ENCODE data around the gene ASB3. TPM values are rescaled to one million over a fixed set of nuclear protein-coding genes. Genes with fewer than 3 reads are reported as not detected.

Gene ASB3
- polyA plus RNA-seq, 3 donors: 6.7 to 14.9 (median 8.1) TPM

DNA sequence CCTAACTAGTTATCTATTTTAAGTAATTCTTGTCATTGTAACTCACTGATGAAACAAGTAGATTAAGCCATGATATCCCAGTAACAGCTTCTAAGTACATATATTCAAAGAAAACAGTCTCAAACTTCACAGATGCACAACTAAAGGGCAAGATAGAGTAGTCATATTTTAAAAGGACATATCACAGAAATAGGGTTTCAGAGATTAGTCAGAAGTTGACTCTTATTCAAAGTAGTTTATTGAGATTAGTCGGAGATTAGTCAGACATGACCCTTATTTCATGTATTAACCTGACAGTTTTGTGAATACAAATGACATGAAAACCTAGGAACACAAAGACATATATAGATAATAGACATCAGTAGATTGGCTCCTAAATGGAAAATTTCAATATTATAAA, 35.0 kb downstream of the ASB3 start:
- Mint-ChIP-seq H3K9me3 (peaks cover 0 to 2% (median 0%) of the 10 kb centered on the region in 7 donors), H3K27me3 (ENCODE audit: low read depth in 3 of 3) (no peaks in the 10 kb centered on the region), H3K4me1 (no peaks in the 10 kb centered on the region), H3K36me3 (peaks cover 38 to 49% of the 10 kb centered on the region in 2 donors), H3K27ac (no peak overlapping the region), H3K4me3 (no peak overlapping the region)
- no peak overlapping the region for H3K4me3 ChIP-seq (replicated peaks in 1 of 3; ENCODE audit: low read depth in 2 of 3, low read length in 3 of 3)
- intact Hi-C loops (cut with micrococcal nuclease): no loop called here
- no CpG with 5 or more reads among the region's 1 CpG for WGBS (ENCODE audit: insufficient coverage)
- no peak overlapping the region for H3K4me2 ChIP-seq (replicated peaks; ENCODE audit: extremely low read depth, low read length, poor library complexity, severe bottlenecking)
- no peaks in the 10 kb centered on the region for H4K20me1 ChIP-seq (ENCODE audit: insufficient read depth, low read length)
- H3K36me3 ChIP-seq (replicated peaks in 1 of 2; ENCODE audit: control insufficient read depth in 1 of 2, insufficient read depth in 2 of 2, low read length in 2 of 2): peaks cover 22 to 46% of the 10 kb centered on the region in 2 donors
- no peak overlapping the region for H2AFZ ChIP-seq (ENCODE audit: insufficient read depth, low read depth, low read length, poor library complexity, severe bottlenecking)
- no peaks in the 10 kb centered on the region for H3K27me3 ChIP-seq (ENCODE audit: control insufficient read depth in 2 of 2, insufficient read depth in 2 of 2, low read length in 2 of 2)
- no peak for DNase-seq
- H3K79me2 ChIP-seq (ENCODE audit: insufficient read depth, low read length): no peaks in the 10 kb centered on the region
- H3K9me3 ChIP-seq (replicated peaks in 1 of 2; ENCODE audit: control insufficient read depth in 1 of 2, insufficient read depth in 1 of 2, low read length in 2 of 2): no peaks in the 10 kb centered on the region
- H3K4me1 ChIP-seq (ENCODE audit: control insufficient read depth in 1 of 2, insufficient read depth in 2 of 2, low read length in 2 of 2): no peaks in the 10 kb centered on the region
- no peak overlapping the region for H3K9ac ChIP-seq (ENCODE audit: insufficient read depth, low read length, poor library complexity, severe bottlenecking)
- H3K27ac ChIP-seq (ENCODE audit: low read depth in 1 of 2, low read length in 2 of 2): no peak overlapping the region
- TF ChIP-seq, protein P1, sequence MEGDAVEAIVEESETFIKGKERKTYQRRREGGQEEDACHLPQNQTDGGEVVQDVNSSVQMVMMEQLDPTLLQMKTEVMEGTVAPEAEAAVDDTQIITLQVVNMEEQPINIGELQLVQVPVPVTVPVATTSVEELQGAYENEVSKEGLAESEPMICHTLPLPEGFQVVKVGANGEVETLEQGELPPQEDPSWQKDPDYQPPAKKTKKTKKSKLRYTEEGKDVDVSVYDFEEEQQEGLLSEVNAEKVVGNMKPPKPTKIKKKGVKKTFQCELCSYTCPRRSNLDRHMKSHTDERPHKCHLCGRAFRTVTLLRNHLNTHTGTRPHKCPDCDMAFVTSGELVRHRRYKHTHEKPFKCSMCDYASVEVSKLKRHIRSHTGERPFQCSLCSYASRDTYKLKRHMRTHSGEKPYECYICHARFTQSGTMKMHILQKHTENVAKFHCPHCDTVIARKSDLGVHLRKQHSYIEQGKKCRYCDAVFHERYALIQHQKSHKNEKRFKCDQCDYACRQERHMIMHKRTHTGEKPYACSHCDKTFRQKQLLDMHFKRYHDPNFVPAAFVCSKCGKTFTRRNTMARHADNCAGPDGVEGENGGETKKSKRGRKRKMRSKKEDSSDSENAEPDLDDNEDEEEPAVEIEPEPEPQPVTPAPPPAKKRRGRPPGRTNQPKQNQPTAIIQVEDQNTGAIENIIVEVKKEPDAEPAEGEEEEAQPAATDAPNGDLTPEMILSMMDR (IDR thresholded peaks at IDR 0.05): no peak

DNA sequence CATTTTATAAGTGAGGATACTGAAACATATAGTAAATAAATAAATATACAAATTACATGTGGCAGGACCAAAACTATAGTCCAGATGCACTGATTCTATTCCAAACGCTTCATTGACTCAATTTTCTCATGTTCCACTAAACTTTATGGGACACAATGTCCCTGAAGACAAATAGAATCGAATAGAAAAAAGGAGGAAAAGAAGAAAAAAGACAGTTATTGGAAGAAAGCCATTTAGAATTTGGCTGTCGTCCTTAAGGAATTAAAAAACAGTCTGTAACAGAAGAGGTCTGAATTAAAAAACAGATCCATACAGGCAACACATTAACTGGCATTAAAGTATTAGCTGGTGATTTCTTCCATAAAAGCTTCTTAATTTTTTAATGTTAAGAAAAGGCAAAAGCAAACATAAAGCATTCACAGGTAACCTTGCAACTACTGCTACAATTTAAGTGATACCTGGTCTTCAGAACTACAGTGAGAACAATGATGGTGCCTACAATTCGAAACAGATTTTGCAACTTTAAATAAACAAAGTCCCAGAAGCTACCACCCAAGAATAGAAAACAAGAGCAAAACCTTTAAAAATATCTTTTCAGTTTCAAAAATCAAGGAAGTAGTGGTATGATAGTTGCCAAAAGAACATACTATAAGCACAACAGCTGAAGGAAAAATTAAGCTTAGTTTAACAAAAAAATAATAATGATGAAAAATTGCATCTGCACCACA, 36.5 kb downstream of the ASB3 start:
- no peak overlapping the region for H3K4me2 ChIP-seq (replicated peaks; ENCODE audit: extremely low read depth, low read length, poor library complexity, severe bottlenecking)
- TF ChIP-seq, protein P1 (IDR thresholded peaks at IDR 0.05): no peak
- H4K20me1 ChIP-seq (ENCODE audit: insufficient read depth, low read length): no peaks in the 10 kb centered on the region
- no peaks in the 10 kb centered on the region for H3K4me1 Mint-ChIP-seq
- H3K9me3 ChIP-seq (replicated peaks in 1 of 2; ENCODE audit: control insufficient read depth in 1 of 2, insufficient read depth in 1 of 2, low read length in 2 of 2): no peaks in the 10 kb centered on the region
- no peak overlapping the region for H3K27ac ChIP-seq (ENCODE audit: low read depth in 1 of 2, low read length in 2 of 2)
- no peaks in the 10 kb centered on the region for H3K79me2 ChIP-seq (ENCODE audit: insufficient read depth, low read length)
- H3K4me1 ChIP-seq (ENCODE audit: control insufficient read depth in 1 of 2, insufficient read depth in 2 of 2, low read length in 2 of 2): no peaks in the 10 kb centered on the region
- no peak overlapping the region for H3K4me3 ChIP-seq (replicated peaks in 1 of 3; ENCODE audit: low read depth in 2 of 3, low read length in 3 of 3)
- DNase-seq: no peak
- peaks cover 0 to 2% (median 0%) of the 10 kb centered on the region in 7 donors for H3K9me3 Mint-ChIP-seq
- H3K36me3 Mint-ChIP-seq: peaks cover 39 to 55% of the 10 kb centered on the region in 2 donors
- no CpG with 5 or more reads among the region's 4 CpGs for WGBS (ENCODE audit: insufficient coverage)
- H3K4me3 Mint-ChIP-seq: no peak overlapping the region
- intact Hi-C loops (cut with micrococcal nuclease): no loop called here
- H3K27me3 ChIP-seq (ENCODE audit: control insufficient read depth in 2 of 2, insufficient read depth in 2 of 2, low read length in 2 of 2): no peaks in the 10 kb centered on the region
- H2AFZ ChIP-seq (ENCODE audit: insufficient read depth, low read depth, low read length, poor library complexity, severe bottlenecking): no peak overlapping the region
- H3K27me3 Mint-ChIP-seq (ENCODE audit: low read depth in 3 of 3): peaks cover 0 to 2% (median 0%) of the 10 kb centered on the region in 3 donors
- peaks cover 19 to 46% of the 10 kb centered on the region in 2 donors for H3K36me3 ChIP-seq (replicated peaks in 1 of 2; ENCODE audit: control insufficient read depth in 1 of 2, insufficient read depth in 2 of 2, low read length in 2 of 2)
- H3K27ac Mint-ChIP-seq: no peak overlapping the region
- no peak overlapping the region for H3K9ac ChIP-seq (ENCODE audit: insufficient read depth, low read length, poor library complexity, severe bottlenecking)

Measured in CD14-positive monocyte (primary cell).